ENCODE data around the gene ACP2.

ACP2 gene

GRCh38 chr11:47280860-47281259 lies 32.2 kb upstream of the ACP2 start:
- TF ChIP-seq Cebpa-rat (IDR thresholded peaks at IDR 0.05) = no peak
- peaks cover 0 to 14% (median 5%) of the 10 kb centered on the region in 10 experiments; a peak in 11 of 20 replicates for H3K4me1 ChIP-seq
- H3K27ac ChIP-seq = no peak overlapping the region
- H3K4me2 ChIP-seq = no peak overlapping the region
- peaks cover 0 to 100% (median 100%) of the 10 kb centered on the region in 11 experiments; a peak in 21 of 22 replicates for H3K36me3 ChIP-seq
- no peak overlapping the region for H3K4me3 ChIP-seq
- H3K9me3 ChIP-seq (replicated peaks in 1 of 11) = no peaks in the 10 kb centered on the region
- no peaks in the 10 kb centered on the region for H3K27me3 ChIP-seq
- H3K9ac ChIP-seq = no peak overlapping the region
- H4K20me1 ChIP-seq = peaks cover 0 to 89% (median 23%) of the 10 kb centered on the region in 11 experiments; a peak in 20 of 22 replicates

GRCh38 chr11:47280099-47280498 lies 31.5 kb upstream of the ACP2 start:
- H3K4me3 ChIP-seq = no peak overlapping the region
- H3K27me3 ChIP-seq = no peaks in the 10 kb centered on the region
- no peak overlapping the region for H3K27ac ChIP-seq
- peaks cover 4 to 90% (median 30%) of the 10 kb centered on the region in 11 experiments; a peak in 21 of 22 replicates for H4K20me1 ChIP-seq
- TF ChIP-seq Cebpa-rat (IDR thresholded peaks at IDR 0.05) = no peak
- no peaks in the 10 kb centered on the region for H3K9me3 ChIP-seq (replicated peaks in 1 of 11)
- no peak overlapping the region for H3K4me2 ChIP-seq
- peaks cover 0 to 100% (median 100%) of the 10 kb centered on the region in 11 experiments; a peak in 21 of 22 replicates for H3K36me3 ChIP-seq
- no peak overlapping the region for H3K9ac ChIP-seq
- peaks cover 0 to 16% (median 5%) of the 10 kb centered on the region in 10 experiments; a peak in 11 of 20 replicates for H3K4me1 ChIP-seq

GRCh38 chr11:47278769-47279168 lies 30.2 kb upstream of the ACP2 start:
- Histone ChIP-seq H3K36me3 (peaks cover 0 to 100% (median 100%) of the 10 kb centered on the region in 11 experiments; a peak in 21 of 22 replicates), H3K27ac (no peak overlapping the region), H3K4me2 (no peak overlapping the region), H3K4me3 (no peak overlapping the region), H4K20me1 (peaks cover 17 to 90% (median 43%) of the 10 kb centered on the region in 11 experiments), H3K4me1 (peaks cover 0 to 16% (median 5%) of the 10 kb centered on the region in 10 experiments; a peak in 11 of 20 replicates), H3K9ac (no peak overlapping the region), H3K27me3 (no peaks in the 10 kb centered on the region), H3K9me3 (replicated peaks in 1 of 11) (no peaks in the 10 kb centered on the region)
- TF ChIP-seq Cebpa-rat (IDR thresholded peaks at IDR 0.05) = no peak

GRCh38 chr11:47278058-47278457 lies 29.4 kb upstream of the ACP2 start:
- peaks cover 25 to 92% (median 51%) of the 10 kb centered on the region in 11 experiments for H4K20me1 ChIP-seq
- peaks cover 0 to 100% (median 96%) of the 10 kb centered on the region in 11 experiments; a peak in 21 of 22 replicates for H3K36me3 ChIP-seq
- H3K9ac ChIP-seq = no peak overlapping the region
- no peak overlapping the region for H3K4me2 ChIP-seq
- H3K27ac ChIP-seq = no peak overlapping the region
- H3K4me1 ChIP-seq = peaks cover 2 to 20% (median 8%) of the 10 kb centered on the region in 10 experiments
- no peak for TF ChIP-seq Cebpa-rat (IDR thresholded peaks at IDR 0.05)
- H3K4me3 ChIP-seq = no peak overlapping the region
- H3K9me3 ChIP-seq (replicated peaks in 1 of 11) = no peaks in the 10 kb centered on the region
- H3K27me3 ChIP-seq = no peaks in the 10 kb centered on the region

GRCh38 chr11:47276923-47277322 lies 28.3 kb upstream of the ACP2 start:
- H3K4me2 ChIP-seq = peak overlapping the region in 4 of 11 experiments; percentile 15 to 60 (median 32); a peak in 6 of 22 replicates
- H3K4me3 ChIP-seq = no peak overlapping the region
- H3K9me3 ChIP-seq (replicated peaks in 1 of 11) = no peaks in the 10 kb centered on the region
- TF ChIP-seq Cebpa-rat (IDR thresholded peaks at IDR 0.05) = peak in 2 of 11 experiments; percentile 31 to 60; a peak in 3 of 22 replicates
- peak overlapping the region in 1 of 11 experiments; percentile 26; a peak in 1 of 22 replicates for H3K9ac ChIP-seq
- peaks cover 0 to 90% (median 84%) of the 10 kb centered on the region in 11 experiments; a peak in 21 of 22 replicates for H3K36me3 ChIP-seq
- H3K27me3 ChIP-seq = no peaks in the 10 kb centered on the region
- H3K27ac ChIP-seq = no peak overlapping the region
- peaks cover 36 to 95% (median 62%) of the 10 kb centered on the region in 11 experiments for H4K20me1 ChIP-seq
- H3K4me1 ChIP-seq = peaks cover 14 to 31% (median 19%) of the 10 kb centered on the region in 10 experiments

GRCh38 chr11:47274495-47275235 lies 26.1 kb upstream of the ACP2 start:
- H4K20me1 ChIP-seq = peaks cover 51 to 89% (median 76%) of the 10 kb centered on the region in 11 experiments
- H3K4me2 ChIP-seq = no peak overlapping the region
- no peak overlapping the region for H3K4me3 ChIP-seq
- H3K27me3 ChIP-seq = no peaks in the 10 kb centered on the region
- no peak for TF ChIP-seq Cebpa-rat (IDR thresholded peaks at IDR 0.05)
- H3K27ac ChIP-seq = no peak overlapping the region
- peaks cover 0 to 67% (median 62%) of the 10 kb centered on the region in 11 experiments; a peak in 21 of 22 replicates for H3K36me3 ChIP-seq
- no peak overlapping the region for H3K9ac ChIP-seq
- H3K9me3 ChIP-seq (replicated peaks in 1 of 11) = no peaks in the 10 kb centered on the region
- peaks cover 23 to 41% (median 33%) of the 10 kb centered on the region in 10 experiments for H3K4me1 ChIP-seq

- Histone ChIP-seq H3K36me3 (peaks cover 0 to 48% (median 42%) of the 10 kb centered on the region in 11 experiments; a peak in 21 of 22 replicates), H3K27ac (no peak overlapping the region), H3K4me2 (peak overlapping the region; percentile 89 to 99 (median 95)), H3K4me1 (peaks cover 34 to 54% (median 48%) of the 10 kb centered on the region in 10 experiments), H4K20me1 (peaks cover 51 to 73% (median 71%) of the 10 kb centered on the region in 11 experiments), H3K27me3 (no peaks in the 10 kb centered on the region), H3K4me3 (peak overlapping the region in 5 of 10 experiments; percentile 67 to 84 (median 74); a peak in 6 of 20 replicates), H3K9me3 (replicated peaks in 1 of 11) (no peaks in the 10 kb centered on the region), H3K9ac (peak overlapping the region in 2 of 11 experiments; percentile 7 to 77; a peak in 2 of 22 replicates)
- TF ChIP-seq Cebpa-rat (IDR thresholded peaks at IDR 0.05) = no peak
Observed at GRCh38 chr11:47272706-47273105, 24.1 kb upstream of the ACP2 start.

- Histone ChIP-seq H3K27ac (peak overlapping the region in 4 of 11 experiments; percentile 46 to 100 (median 96); a peak in 3 of 22 replicates), H4K20me1 (peaks cover 51 to 67% (median 66%) of the 10 kb centered on the region in 11 experiments), H3K4me1 (peaks cover 40 to 58% (median 54%) of the 10 kb centered on the region in 10 experiments), H3K4me2 (peak overlapping the region; percentile 89 to 99 (median 95)), H3K9me3 (replicated peaks in 1 of 11) (no peaks in the 10 kb centered on the region), H3K4me3 (peak overlapping the region; percentile 63 to 84 (median 72); a peak in 16 of 20 replicates), H3K9ac (peak overlapping the region; percentile 76 to 95 (median 86); a peak in 18 of 22 replicates), H3K27me3 (no peaks in the 10 kb centered on the region), H3K36me3 (peaks cover 0 to 42% (median 36%) of the 10 kb centered on the region in 11 experiments; a peak in 21 of 22 replicates)
- no peak for TF ChIP-seq Cebpa-rat (IDR thresholded peaks at IDR 0.05)
Observed at GRCh38 chr11:47271961-47272661, 23.5 kb upstream of the ACP2 start.

All from BLaER1 treated with 17β-estradiol and CSF1 and Interleukin-3, amounts not matched to agents 10 nM and 100 nM (cell line).